Kidney epithelial cell (primary cell): ENCODE data around the gene KIF26B. TPM values are rescaled to one million over a fixed set of nuclear protein-coding genes. Genes with fewer than 3 reads are reported as not detected.

Source experiments
- DNase-seq: peaks from one replicate; pipeline ENCODE4 v3.0.0-alpha.2; 2010; ENCODE audit warnings: low read depth
- H3K27me3 ChIP-seq: 2 replicates; pipeline ENCODE4 v1.6.0; 2011; ENCODE audit warnings: low read length; ENCODE audit not compliant: control insufficient read depth, insufficient read depth
- H3K36me3 ChIP-seq: 2 replicates; pipeline ENCODE4 v1.5.1; 2011; ENCODE audit warnings: low read length; ENCODE audit not compliant: control insufficient read depth, insufficient read depth
- H3K4me3 ChIP-seq: 2 replicates; pipeline ENCODE4 v1.5.1; 2011; ENCODE audit warnings: low read depth, mild to moderate bottlenecking, control low read depth, low read length
- CTCF ChIP-seq: IDR thresholded peaks from 2 replicates; pipeline ENCODE4 v1.5.1; 2011; ENCODE audit warnings: mild to moderate bottlenecking, moderate library complexity, low read length, control low read depth, inconsistent platforms; ENCODE audit not compliant: insufficient read depth, poor library complexity, severe bottlenecking
- total RNA-seq: library from RNA; depleted of rRNA; stranded (reverse); fragments of >200 nt; gene quantifications from 2 replicates; pipeline ENCODE4 v1.2.3, GENCODE V29; 2015

Gene KIF26B
- total RNA-seq, 1 donor from 2014 or later, result 14.6 TPM

- DNase-seq, result no peak
- Histone ChIP-seq H3K4me3 (no peak overlapping the region), H3K36me3 (no peaks in the 10 kb centered on the region), H3K27me3 (no peaks in the 10 kb centered on the region)
- no peak for TF ChIP-seq CTCF
These were observed 494.9 kb downstream of the KIF26B start for GRCh38 chr1:245649666-245650065.

GRCh38 chr1:245650441-245650960 is 495.7 kb downstream of the KIF26B start:
- H3K27me3 ChIP-seq, result no peaks in the 10 kb centered on the region
- no peaks in the 10 kb centered on the region for H3K36me3 ChIP-seq
- TF ChIP-seq CTCF, result no peak
- no peak overlapping the region for H3K4me3 ChIP-seq
- DNase-seq, result no peak

- no peak for TF ChIP-seq CTCF
- no peaks in the 10 kb centered on the region for H3K36me3 ChIP-seq
- H3K4me3 ChIP-seq, result no peak overlapping the region
- H3K27me3 ChIP-seq, result no peaks in the 10 kb centered on the region
- no peak for DNase-seq
These were observed 496.3 kb downstream of the KIF26B start for GRCh38 chr1:245651093-245651492.

GRCh38 chr1:245652116-245652515 is 497.3 kb downstream of the KIF26B start:
- no peaks in the 10 kb centered on the region for H3K36me3 ChIP-seq
- DNase-seq, result no peak
- H3K27me3 ChIP-seq, result no peaks in the 10 kb centered on the region
- no peak overlapping the region for H3K4me3 ChIP-seq
- TF ChIP-seq CTCF, result no peak

- Histone ChIP-seq H3K27me3 (no peaks in the 10 kb centered on the region), H3K4me3 (no peak overlapping the region), H3K36me3 (no peaks in the 10 kb centered on the region)
- no peak for TF ChIP-seq CTCF
- no peak for DNase-seq
These were observed 498.1 kb downstream of the KIF26B start for GRCh38 chr1:245652660-245653427.

DNA sequence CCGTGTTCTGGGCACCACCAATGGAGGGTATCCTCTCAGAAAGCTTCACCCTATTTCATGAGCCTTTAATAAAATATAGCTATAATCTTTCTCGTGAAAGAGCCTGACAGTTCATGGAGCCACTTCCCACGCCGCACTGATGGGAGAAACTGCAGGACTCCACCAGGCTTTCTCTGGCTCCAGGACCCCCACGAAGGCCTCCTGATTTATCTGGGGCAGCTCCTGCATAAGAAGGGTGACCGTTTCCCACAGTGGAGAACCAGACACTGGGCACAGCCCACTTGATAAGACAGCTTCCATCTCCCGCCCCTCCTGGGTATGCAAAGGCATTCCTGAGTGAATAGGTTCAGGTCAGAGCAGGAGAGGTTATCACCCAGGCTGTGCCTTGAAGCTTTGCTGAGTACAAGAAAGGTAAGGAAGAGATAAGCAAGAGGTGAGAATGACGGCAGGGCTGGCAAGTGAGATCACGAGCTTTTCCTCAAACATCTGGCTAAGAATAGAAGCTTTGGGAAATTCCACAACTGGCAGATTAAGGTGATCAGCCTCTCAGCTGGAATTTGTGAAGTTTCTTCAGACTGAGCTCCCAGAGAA is 499.8 kb downstream of the KIF26B start:
- no peak for TF ChIP-seq CTCF
- no peaks in the 10 kb centered on the region for H3K27me3 ChIP-seq
- H3K36me3 ChIP-seq, result no peaks in the 10 kb centered on the region
- no peak for DNase-seq
- no peak overlapping the region for H3K4me3 ChIP-seq
